NCI-H82 treated with DMSO at 0.1 percent for 48 hours (cell line): Measurements from ENCODE around the gene CTBP2.
"Not testable (repeated sequence)": the region's sequence is repeated elsewhere in the genome, so short reads cannot be mapped to it uniquely, and the experiment has no call there.

Source experiments
- DNase-seq: peaks from one replicate; lab custom pipeline; 2025; ENCODE audit not compliant: unreplicated experiment; lab: John Stamatoyannopoulos, UW

Gene CTBP2

DNA sequence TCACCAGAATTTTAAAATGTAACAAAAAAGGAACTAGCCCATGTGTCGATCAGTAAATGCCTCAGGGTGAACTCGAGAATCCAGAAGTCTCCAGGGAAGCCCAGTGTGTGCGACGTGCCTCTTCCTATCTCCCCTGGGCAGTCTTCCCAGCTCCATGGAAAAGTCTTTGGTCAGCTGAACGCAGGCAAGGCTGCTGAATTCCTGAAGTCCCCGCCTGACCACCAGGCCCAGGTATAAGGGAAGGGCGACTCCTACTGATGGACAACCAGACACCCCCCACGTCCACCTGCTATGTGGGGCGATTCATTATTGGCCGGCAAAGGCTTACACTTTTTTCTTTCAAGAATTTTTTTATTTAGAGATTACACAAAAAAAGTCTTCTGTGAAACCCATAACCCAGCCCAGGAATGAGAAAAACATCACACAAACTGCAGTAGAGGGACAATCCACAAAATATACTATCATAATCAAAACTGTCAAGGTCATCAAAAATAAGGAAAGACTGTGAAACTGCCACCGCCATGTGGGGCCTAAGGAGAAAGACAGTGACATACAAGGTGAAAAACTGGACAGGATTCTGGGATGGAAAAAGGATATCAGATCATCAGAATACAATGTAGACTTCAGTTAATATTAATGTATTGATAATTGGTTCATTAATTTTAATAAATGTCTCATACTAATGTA is 93.5 kb downstream of the CTBP2 start:
- DNase-seq: no peak

- DNase-seq: no peak
These were observed 95.5 kb downstream of the CTBP2 start for GRCh38 chr10:125064681-125065492.

GRCh38 chr10:125063256-125063925 is 97.0 kb downstream of the CTBP2 start:
- DNase-seq: no peak

DNA sequence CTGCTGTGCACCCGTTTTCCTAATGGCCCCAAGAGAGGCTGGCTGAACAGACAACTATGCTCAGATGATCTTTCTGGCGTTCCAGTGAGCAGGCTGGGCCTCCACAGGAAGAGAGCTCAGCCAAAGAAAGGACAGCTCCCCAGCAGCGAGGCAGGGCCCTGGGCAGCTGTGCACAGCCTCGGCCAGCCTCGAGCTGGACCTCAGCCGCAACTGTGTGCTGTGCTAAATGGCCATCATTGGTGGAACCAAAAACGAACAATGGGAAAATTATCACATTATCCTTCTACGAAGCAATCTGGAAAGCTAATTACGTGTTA is 97.5 kb downstream of the CTBP2 start:
- DNase-seq: no peak

DNA sequence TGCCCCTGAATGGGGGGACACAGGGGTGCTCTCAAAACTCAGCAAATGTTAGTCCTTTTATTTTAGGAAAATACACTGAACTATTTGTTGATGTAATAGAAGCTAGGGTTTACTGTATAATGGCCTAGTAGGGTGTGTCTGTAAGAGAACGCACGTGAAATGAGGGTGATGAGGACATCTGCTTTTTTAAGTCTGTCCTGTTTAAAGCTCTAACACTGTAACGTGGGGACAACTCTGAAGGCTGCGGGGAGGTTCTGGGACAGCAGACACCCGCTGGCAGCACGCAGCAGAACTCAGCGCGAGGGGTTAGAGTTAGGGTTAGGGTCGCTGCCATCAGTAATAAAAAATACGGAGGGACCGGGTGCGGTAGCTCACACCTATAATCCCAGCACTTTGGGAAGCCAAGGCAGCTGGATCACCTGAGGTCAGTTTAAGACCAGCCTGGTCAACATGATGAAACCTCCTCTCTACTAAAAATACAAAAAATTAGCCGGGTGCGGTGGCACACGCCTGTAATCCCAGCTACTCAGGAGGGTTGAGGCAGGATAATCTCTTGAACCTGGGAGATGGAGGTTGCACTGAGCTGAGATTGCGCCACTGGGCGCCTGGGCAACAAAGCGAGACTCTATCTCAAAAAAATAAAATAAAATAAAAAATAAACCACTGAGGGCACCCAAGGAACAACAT is 98.0 kb downstream of the CTBP2 start:
- DNase-seq: no peak

- no peak for DNase-seq
These were observed 98.7 kb downstream of the CTBP2 start for GRCh38 chr10:125061557-125062226.

GRCh38 chr10:125060826-125061556 is 99.4 kb downstream of the CTBP2 start:
- DNase-seq: no peak

DNA sequence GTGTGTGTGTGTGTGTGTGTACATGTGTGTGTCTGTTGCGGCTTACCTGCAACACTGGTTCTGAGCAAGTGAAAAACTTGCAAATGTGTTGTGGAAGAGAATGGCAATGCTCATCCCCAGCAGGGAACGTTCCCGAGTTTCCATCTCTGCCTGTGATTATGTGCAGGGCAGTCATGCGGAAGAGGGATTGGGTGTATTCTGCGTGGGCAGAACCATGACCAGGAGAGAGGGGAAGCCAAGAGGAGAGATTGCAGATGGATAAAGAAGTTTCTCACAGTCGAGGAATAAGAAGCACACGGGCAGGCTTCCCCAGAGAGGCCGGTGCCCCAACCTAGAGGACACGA is 99.9 kb downstream of the CTBP2 start:
- no peak for DNase-seq

GRCh38 chr10:125060026-125060425 is 100.3 kb downstream of the CTBP2 start:
- DNase-seq: no peak

DNA sequence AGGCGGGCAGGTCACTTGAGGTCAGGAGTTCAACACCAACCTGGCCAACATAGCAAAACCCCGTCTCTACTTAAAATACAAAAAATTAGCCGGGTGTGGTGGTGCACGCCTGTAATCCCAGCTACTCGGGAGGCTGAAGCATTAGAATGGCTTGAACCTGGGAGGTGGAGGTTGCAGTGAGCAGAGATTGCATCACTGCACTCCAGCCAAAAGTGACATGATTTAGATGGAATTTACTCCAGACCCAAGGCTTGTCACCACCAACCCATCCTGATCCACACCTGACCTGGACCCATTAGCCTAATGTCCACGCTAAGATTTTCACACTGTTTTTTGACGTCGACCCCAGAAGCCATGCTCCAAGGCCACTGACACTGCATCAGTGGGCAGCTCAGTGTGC is 101.0 kb downstream of the CTBP2 start:
- not testable (repeated sequence) for DNase-seq

DNA sequence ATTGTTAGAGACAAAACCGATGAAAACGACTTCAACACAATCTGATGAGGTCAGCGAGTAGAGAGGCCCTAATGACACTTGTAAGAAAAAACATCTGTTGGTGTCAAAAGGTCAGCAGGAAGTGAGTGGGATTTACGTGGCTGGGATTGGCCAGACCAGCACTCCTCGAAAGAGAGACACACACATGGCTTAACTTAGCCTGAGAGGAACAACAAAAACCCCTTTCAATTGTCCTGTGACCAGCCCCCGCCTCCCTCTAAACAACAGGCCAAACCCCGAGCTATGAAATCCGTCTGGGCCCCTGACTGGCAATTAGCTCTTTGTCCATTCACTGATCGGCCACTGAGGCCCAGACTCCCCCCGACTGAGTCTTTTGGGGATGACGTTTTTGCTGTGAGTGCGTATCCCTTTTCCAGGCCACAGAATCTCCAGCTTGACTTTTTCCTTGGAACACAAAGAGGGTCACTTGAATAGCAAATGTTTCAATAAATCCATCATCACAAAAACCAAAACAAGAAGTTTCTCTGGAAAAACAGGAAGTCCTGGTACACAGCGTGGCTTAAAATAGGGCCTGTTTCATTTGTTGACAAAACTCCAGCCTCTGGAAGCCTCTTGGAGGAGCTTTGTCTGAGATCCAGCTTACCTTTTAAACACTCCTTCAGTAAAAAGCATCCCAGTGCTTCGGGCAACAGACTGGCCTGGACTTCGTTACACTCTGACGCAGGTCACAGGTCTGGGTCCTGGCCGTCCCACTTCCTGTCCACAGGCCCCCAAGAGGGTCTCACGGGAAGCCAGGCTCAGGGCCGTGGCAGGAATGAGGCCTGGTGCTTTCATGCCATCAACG is 103.0 kb downstream of the CTBP2 start:
- peak; percentile 28 for DNase-seq

- no peak for DNase-seq
These were observed 103.9 kb downstream of the CTBP2 start for GRCh38 chr10:125056161-125057132.

GRCh38 chr10:125055446-125055845 is 104.9 kb downstream of the CTBP2 start:
- no peak for DNase-seq

DNA sequence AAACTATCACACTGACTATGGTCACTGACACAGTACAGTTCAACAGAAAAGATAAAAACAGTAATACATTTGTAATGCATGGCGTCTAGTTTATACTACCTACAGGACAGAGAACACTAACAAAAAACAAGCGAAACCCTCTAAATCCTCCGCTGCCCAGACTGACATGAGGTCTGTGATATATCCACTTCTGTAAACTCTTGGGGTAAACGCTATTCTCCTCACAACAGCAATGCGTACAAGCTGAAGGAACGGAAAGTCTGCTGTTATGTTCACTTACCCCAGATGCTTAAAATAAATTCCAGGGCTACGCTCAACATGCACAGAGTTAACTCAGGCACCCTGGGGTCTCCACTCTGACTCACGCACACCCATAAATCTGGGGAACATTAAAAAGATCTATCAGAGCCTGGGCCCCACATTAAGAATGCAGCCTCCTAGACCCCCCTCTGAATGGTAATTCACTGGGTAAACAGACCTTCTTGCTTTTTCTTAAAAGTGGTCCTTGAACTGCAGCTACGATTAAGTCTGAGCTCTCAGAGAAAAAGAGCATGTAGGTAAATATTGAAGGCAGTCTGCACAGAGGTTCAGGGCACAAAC is 105.6 kb downstream of the CTBP2 start:
- no peak for DNase-seq

DNA sequence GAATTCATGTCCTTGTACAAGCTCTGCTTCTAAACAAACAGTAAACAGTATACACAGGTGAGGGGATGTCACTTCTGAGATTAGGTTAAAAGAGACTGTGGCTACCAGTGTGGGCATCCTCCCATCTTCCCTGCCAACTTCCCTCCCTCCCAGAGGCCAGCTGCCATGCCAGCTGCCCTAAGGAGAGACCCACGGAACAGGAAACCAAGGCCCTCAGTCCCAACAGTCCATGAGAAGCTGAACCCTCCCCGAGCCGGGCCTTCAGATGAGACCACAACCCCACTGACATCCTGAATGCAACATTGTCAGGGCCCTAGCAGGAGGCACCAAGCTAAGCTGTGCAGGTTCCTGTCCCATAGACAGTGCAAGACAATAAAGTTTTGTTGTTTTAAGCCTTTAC is 106.1 kb downstream of the CTBP2 start:
- DNase-seq: no peak

DNA sequence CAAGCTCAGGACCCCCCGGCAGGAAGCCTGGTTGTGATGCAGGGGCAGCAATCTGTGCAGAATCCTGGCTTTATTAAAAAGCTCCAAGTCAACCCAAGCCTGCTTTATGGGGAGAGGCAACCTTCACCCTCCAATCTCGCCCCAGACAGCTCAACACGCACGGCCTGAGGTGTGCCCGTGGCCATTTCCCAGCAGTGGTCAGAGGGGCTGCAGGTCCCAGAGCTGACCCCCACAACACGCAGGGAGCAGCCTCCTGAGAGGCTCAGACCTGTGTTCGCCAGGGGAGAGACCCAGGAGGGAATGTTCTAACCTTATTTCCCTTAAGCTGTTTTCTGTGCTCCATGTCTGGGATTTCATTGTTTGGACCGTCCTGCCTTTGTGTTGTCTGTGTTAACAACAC is 108.2 kb downstream of the CTBP2 start:
- no peak for DNase-seq

DNA sequence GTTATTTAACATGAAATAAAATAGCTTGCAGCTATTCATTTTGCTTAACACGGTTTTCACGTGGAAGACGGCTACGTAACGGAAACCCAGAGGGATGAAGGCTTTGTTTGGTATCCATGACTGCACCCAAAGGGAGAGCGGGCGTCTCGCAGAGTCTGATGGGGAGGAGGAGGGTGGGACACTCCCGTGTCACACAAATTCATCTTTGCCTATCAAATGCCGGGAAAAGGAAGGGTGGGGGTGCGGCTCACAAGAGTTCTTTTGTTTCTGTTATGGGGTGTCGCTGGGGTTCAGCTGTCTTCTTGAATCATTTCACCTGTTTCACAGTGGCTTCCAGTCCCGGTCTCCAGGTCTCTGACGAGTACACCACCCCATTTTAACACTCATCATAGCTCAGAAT is 110.0 kb downstream of the CTBP2 start:
- no peak for DNase-seq
